M059J (cell line): ENCODE results near the gene TIMP1. TPM values are rescaled to one million over a fixed set of nuclear protein-coding genes. Genes with fewer than 3 reads are reported as not detected.
"Not testable (repeated sequence)": the region's sequence is repeated elsewhere in the genome, so short reads cannot be mapped to it uniquely, and the experiment has no call there.

Experiments
- DNase-seq: peaks from one replicate; pipeline ENCODE4 v3.0.0-alpha.2; 2012; ENCODE audit warnings: low read depth
- total RNA-seq: library from RNA; depleted of rRNA; stranded (reverse); fragments of >200 nt; shearing (Covaris generic); gene quantifications from 2 replicates; pipeline ENCODE4 v1.2.3, GENCODE V29; 2014

TIMP1 gene
- total RNA-seq, 1 experiment from 2014 or later: 355 TPM

DNA sequence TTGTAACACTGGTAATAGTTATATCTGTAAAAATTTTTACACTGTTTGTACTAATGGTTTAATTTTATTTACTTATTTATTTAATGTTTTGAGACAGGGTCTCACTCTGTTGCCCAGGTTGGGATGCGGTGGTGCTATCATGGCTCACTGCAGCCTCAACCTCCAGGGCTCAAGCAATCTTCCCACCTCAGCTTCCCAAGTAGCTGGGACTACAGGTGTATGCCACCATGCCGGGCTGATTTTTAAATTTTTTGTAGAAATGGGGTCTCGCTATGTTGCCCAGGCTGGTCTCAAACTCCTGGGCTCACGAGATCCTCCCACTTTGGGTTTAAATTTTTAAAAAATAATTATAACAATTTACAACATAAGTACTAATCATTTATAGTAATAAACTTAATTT is 20.9 kb downstream of the TIMP1 start:
- DNase-seq: not testable (repeated sequence)

DNA sequence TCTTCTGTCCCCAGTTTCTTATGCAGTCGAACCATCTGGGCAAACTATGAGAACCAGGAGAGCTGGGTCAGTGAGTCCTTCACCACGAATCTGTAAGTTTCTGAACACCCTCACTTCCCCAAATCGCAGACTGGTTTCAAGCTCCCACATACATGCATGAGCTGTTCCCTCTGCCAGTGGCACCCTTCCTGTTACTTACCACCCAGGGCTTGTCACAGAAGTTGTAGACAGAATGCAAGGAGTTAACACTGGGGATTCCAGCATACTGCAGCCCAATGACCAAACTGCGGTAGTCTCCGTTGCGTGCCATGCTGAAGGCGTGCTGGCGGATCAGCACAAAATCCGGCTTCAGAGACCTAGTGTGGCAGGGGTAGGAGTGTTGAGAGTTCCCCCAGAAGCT is 22.8 kb downstream of the TIMP1 start:
- no peak for DNase-seq

DNA sequence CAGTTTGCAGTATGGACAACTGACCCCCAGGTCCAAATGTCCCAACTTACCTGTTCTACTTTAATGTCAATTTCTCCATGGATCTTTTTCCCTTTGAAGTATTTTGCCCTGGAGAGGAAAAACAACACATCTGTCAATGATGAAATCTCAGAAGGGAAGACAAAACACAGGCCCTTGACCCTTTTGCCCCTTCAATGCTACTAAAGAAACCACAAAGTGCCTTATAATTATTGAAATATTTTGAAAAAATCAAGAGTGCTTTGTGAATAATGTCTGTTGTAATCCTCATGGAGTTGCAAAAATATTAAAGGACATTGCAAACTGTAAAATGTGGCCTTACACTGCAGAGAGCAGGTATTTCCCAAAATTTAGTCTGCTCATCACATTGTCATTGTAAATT is 24.9 kb downstream of the TIMP1 start:
- no peak for DNase-seq

DNA sequence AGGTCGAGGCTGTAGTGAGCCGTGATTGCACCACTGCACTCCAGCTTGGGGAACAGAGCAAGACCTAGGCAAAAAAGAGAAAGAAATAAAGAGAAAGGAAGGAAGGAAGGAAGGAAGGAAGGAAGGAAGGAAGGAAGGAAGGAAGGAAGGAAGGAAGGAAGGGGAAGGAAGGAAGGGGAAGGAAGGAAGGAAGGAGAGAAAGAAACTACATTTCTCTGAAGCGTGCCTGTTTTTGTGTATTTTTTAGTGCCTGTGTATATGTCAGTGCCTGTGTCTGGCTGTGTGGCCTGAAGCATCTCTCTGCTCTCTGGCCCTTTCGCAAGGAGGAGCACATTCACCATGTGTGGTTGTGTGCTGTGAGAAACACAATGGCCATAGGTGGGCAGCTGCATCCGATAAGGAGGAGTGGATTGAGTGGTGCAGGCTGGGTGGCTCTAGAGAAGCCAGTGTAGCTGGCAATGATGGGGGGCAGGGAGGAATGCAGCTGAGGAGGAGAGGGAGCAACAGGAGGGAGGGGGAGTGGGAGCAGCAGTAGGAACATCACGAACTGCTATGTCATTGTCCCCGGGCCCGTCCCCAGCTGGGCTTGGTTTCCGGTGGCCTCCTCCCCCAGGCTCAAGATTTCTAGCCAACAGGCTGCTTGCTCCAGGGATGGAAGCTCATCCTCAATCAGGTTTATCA is 26.0 kb downstream of the TIMP1 start:
- DNase-seq: no peak

DNA sequence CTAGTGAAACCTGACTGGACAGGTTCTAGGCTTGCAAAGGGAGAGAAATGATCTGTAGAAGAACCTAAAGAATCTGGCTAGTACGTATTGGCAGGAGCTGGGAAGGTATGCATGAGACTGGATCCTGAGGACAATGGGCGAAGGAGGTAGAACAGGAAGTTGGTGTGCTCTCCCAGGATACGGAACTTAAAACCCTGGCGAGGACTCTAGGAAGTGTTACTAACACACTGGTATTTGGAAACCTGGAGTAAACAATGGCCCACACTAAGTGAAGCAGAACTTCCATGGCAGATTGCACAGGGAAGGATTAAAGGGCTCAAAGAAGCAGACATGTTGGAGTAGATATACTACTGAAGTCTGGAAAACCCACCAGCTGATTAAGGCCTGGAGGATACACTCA is 28.3 kb downstream of the TIMP1 start:
- DNase-seq: no peak

DNA sequence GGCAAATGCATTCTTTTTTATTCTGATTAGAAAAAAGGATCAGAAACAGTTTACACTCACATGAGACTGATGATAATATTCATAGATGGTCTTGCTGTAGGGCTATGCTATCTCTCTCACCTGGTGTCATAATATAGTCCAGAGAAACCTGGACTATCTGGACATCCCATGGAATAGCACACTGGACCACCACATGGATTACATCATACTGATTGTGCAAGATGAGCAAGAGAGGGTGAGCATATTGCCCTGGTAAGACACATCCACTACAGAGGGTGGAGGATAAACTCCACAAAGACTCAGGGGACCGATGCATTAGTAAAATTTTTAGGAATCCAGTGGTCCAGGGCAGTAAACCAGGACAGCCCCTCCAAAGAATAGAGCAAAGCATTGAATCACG is 29.3 kb downstream of the TIMP1 start:
- DNase-seq: no peak

DNA sequence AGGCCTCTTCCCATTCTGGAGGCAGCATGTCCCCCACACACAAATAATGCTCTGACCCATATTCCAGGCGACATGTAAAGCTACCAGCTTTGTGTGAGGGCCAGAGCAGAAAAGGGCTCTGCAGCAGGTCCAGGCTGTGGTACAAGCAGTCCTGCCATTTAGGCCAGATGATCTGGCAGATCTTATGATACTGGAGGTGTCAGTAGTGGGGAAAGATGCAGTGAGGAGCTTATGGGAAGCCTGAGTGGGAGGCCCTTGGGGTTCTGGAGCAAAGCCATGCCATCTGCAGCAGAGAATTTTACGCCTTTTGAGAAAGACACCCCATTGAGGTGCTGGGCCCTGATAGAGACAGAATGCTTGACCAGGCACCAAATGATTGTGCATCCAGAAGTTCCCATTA is 29.7 kb downstream of the TIMP1 start:
- DNase-seq: no peak

DNA sequence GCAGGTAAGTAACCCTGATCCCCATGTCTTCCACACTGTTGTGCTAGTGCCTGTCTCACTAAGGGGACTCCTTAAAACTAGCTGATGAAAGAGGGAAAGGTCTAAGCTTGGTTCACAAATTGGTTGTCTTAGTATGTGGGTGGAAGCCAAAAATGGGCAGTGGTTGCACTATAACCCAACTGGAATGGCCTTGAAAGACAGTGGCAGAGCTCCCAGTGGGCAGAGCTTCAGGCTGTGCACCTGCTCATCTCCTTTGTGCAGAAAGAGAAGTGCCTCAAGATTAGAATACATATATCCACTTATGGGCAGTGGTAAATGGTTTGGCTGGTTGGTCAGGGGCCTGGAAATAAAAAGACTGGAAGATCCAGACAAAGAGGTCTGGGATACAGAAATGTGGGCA is 30.2 kb downstream of the TIMP1 start:
- no peak for DNase-seq

DNA sequence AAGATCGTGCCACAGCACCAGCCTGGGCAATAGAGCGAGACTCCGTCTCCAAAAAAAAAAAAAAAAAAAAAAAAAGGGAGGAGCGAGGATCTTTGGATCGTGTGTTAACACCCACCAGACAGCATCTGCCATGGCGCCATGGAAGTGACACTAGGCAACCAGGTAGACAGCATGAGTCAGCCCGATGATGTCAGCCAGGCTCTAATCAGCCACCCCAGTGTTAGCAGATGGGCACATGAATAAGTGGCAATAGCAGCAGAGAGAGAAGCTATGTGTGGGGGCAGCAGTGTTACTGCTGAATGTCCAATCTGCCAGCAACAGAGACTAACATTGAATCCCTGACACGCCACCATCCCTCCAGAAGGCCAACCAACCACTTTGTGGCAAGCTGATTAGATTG is 30.8 kb downstream of the TIMP1 start:
- DNase-seq: peak; percentile 30

DNA sequence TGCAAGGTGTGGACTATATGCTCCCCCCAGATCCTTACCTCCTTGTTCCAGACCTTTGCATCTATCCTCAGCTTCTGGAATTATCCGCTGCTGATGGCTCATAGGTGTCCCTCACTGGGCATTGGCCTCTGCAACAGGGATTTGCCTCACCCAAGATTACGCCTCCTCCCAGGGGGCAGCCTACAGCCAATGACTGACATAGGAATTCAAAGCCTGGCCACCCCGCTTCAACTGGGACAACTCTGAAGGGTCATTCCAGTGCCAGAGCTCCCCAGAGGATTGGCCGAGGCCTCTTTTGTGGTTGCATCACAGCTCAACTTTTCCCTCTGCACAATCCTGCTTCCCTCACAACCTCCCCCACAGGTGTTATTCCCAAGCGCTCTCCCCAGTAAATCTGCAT is 32.4 kb downstream of the TIMP1 start:
- DNase-seq: no peak

DNA sequence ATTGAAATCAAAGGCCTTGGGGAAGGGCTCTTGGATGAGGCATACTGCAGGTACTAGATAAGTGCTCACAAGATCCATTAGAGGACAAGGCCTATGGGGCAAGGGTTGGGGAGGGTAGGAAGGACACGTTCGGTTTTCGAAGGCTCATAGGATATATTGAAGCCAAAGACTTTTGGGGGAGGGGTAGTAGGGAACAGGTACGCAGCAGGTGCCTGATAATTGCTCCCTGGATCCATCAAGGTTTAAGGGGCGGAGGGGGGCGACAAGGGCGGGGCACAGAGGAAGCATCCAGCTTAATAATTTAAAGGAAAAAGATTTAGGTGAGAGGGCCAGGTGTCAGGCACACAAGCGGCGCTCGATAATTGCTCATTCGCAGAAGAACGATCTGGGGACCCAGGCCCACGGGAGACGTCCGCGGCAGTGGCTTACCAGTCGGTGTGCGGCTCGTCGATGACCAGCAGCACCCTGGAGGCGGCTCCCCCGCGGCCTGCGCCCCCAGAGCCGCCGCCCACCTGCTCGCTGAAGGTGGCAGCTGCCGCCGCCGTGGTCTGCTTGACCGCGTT is 36.8 kb downstream of the TIMP1 start:
- DNase-seq: no peak

DNA sequence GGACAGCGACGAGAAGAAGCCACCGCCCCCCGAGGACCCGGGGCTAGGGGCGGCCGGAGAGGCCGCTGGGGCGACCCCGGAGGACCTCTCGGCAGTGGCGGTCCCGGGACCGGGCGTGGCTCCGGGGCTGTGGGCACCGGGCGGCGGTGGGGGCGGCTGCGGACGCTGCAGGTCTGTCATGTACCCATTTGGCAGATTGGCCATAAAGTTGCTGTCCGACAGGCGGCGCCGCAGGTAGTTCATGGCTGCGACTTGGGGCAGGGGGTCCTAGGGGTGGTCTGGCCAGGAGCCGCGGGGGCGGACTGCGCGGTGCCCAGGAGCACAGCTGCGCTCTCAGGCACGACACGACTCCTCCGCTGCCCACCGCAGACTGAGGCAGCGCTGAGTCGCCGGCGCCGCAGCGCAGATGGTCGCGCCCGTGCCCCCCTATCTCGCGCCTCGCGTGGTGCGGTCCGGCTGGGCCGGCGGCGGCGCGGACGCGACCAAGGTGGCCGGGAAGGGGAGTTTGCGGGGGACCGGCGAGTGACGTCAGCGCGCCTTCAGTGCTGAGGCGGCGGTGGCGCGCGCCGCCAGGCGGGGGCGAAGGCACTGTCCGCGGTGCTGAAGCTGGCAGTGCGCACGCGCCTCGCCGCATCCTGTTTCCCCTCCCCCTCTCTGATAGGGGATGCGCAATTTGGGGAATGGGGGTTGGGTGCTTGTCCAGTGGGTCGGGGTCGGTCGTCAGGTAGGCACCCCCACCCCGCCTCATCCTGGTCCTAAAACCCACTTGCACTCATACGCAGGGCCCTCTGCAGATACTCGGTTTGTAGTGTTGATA is 37.5 kb downstream of the TIMP1 start, which contains the start of gene SYN1:
SYN1 (minus strand) TSS at position 372 of the 817 bp plus-strand sequence; CDS start at position 243, 129 bp downstream.
- peak; percentile 66 for DNase-seq

DNA sequence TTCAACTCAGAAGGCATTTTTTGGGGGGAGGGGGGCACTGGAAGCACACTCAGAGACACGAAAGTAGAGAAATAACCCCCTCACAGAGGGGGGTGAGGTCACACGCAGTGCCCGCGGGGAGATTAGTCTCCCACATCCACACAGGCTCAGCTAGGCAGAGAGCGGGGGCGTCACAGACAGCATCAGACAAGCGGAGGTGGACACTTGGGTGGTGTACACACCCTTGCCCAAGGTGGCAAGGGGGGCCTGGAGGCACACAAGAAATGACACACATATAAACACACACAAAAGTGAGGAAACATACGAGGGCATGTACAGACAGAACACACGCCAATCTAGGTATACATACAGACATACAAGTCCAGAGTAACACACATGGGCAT is 38.1 kb downstream of the TIMP1 start:
- no peak for DNase-seq

DNA sequence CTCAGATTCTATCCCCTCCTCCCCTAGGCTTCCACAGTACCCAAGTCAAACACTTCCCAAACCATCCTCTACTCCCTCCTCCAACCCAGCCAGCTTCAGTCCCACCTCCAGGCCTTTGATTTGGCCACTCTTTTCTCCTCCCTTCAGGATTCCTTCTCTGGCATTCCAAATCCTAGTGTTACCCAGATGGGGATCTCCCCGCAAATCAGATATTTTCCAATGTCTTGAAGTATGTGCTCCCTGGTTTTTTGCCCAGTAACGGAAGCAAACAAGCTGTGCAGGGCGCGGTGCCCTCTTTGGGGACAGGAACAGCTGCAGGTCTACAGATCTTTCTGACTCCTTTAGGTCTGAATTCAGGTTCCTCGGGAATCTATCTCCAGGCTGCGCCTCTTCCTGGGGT is 39.6 kb downstream of the TIMP1 start:
- DNase-seq: no peak

DNA sequence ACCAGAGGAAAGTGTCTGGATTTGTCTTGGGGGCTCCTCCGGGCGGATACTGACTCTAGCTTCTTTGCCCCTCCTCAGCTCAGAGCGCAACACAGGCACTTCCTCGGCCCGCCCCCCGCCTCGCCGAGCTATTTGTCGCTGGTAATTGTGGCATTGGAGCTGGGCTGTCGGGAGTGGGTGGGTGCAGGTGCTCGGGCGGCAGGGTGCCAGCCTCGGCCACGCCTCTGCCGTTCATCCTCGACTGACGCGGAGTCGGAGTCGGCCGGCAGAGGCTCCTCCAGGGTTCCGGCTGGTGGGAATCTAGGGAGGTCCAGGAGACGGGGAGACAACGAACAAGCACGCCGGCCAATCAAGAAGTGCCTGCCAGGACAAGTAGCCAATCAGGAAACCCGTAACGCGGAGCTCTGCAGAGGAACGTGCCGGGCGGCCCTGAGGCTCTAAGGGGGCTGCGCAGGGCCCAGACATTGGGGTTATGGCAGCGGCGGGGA is 41.3 kb downstream of the TIMP1 start:
- peak; percentile 61 for DNase-seq

DNA sequence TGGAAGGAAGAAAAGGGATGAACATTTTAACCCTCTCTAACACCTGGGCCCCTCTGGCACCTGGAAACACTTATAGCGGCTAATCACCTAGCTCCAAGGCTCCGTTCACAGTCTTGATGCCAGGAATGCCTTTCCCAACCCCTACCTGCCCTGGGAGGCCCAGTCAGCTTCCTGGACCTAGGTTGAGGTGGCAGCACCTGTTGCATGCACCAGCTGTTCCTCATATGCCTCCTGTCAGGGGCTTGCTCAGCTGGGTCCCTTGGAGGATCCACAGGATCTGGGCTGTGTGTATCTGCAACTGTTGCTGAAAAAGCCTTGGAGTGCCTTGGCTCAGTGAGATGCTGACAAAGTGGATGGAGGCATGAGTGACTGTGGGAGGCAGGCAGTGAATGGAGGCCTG is 43.1 kb downstream of the TIMP1 start:
- no peak for DNase-seq

DNA sequence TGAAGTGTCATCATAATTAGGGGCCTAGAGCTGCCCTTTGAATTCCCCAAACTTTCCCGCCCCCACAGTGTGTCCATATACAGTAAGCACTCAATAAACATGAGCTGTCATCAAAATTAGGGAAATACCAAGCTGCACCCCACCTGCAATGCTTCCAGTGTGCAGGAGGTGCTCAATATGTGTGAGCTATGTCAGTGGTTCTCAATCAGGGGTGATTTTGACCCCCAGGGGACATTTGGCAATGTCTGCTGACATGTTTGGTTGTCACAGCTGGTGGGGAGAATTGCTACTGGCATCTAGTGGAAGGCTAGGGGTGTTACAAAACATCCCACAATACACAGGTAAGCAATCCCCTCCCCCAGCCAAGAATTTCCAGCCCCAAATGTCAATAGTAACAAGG is 46.7 kb downstream of the TIMP1 start:
- DNase-seq: peak; percentile 15

DNA sequence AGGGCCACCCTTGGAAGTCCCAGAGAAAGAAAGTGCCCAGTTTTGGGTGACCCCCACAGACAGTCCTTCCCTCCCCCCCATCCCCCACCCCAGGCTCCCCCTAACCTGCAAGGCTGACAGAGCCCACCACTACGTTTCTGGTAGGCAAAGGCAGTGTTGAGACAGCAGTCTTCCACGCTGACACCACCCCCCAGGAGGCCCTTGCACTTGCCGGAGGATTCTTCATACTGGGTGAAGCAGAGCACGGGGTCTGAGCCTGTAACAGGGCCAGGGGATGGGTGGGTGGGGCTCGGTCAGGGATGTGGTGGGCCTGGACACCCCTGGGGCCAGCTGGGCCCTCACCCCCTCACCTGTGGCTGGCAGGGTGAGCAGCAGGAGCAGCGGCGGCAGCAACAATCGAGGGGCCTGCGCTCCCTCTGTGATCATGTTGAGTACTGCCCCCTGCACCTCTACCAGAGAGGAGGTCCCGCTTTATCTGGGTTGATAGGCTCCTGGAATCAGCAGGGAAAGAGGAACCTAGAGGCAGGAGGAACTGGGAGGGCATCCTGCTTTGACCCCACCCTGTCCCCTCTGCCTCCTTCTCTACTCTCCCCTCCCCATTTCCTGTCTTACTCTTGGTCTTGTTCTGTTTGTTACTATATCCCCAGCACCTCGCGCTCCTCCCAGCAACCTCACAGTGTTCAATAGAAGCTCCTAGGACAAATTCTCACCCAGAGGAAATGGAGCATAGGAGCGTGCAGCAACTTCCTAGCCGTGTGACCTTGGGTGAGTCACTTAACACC is 47.4 kb downstream of the TIMP1 start, which contains the start of gene CFP:
CFP (minus strand) TSS at position 512 of the 782 bp plus-strand sequence; CDS start at position 426, 86 bp downstream.
- DNase-seq: no peak

DNA sequence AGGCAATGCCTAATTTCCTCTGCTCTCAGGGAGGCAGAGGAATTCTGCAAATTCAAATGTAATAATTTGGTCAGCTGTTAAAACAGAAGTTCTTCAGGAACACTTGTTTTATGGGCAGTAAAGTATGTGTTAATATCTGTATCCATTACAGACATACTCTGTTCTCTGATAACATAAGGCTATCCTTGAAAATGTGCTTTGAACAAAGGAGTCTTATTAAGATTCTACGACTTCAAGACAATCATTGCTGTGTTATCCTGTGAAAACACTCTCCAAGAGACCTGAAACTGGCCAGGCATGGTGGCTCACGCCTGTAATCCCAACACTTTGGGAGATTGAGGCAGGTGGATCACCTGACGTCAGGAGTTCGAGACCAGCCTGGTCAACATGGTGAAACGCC is 49.4 kb downstream of the TIMP1 start:
- DNase-seq: no peak

DNA sequence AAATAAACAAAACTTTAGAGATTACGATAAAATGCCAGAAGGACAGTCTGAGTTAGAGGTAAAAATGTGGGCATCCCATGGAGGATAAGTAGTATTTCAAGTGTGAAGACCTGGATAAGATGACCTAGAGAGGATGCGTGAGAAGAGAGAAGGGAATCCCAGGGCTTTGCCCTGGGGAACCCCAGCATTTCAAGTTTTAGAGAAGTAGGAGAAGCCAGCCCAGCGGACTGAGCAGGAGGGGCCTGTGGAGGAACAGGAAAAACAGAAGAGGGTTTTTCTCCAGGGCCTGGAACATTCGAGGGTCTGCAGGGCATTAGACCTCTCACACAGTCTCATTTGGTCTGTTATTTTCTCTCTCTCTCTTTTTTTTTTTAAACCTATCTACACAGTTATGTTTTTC is 50.4 kb downstream of the TIMP1 start:
- no peak for DNase-seq

DNA sequence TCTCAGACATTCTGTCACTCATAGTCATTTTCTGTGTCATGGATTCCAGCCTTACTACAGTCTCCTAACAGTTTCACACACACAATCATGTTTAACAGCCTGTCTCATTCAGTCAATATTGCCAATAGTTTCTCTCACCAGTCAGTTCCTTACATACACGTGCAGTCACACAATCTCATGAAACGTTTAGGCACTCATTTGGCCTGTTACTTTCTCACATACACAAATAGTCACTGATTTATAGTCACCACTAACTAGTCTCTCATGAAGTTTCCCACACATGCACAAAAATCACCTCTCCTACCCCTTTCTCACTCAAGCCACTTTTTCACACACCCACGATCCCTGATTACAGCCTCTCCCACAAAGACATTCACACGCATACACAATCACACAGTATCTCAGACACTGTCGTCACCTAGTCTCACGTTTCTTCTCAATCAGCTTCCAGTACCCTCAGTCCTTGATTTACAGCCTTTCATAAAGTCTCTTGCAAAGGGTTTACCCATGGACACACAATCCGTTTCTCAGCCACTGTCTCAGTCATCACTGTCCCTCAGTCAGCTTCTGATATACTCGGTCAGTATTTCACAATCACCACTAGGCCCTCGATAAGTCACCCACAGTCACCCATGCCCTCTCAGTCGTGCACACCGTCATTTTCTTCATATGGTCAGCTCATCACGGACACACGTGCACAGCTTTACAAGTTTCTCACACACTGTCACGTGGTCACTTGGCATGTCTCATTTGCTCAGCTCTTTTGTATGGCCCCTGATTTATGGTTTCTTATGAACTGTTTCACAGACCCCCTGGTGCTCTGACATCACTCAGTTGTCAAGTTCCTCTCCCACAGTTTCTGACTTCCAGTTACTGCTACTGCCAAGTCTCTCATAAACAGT is 51.7 kb downstream of the TIMP1 start:
- DNase-seq: no peak
